Peyer's patch (tissue), 4 donors: ENCODE results near the gene TRAPPC11. TPM values are rescaled to one million over a fixed set of nuclear protein-coding genes. Genes with fewer than 3 reads are reported as not detected.

Experiments
- DNase-seq, 3 donors: peaks; one replicate each; pipeline ENCODE4 v3.0.0-alpha.2; 2017 to 2019
- H3K27ac ChIP-seq, 4 donors: fragments of 200-600 bp; sonication (generic); one replicate each; pipeline ENCODE4 v1.5.1; 2016 to 2019
- H3K27me3 ChIP-seq, 2 donors: fragments of 200-600 bp; sonication (generic); one replicate each; pipeline ENCODE4 v1.5.1; 2019
- H3K36me3 ChIP-seq, 3 donors: fragments of 200-600 bp; sonication (generic); one replicate each; pipeline ENCODE4 v1.5.1; 2016 to 2019
- H3K4me1 ChIP-seq, 4 donors: fragments of 200-600 bp; sonication (generic); one replicate each; pipeline ENCODE4 v1.5.1; 2016 to 2019
- H3K4me3 ChIP-seq, 4 donors: fragments of 200-600 bp; sonication (generic); 1 replicate in 3 of 4; 2 replicates in 1 of 4; pipeline ENCODE4 v1.5.1; 2016 to 2019; ENCODE audit warnings: mild to moderate bottlenecking in 1 of 4
- H3K9me3 ChIP-seq, 4 donors: fragments of 200-600 bp; sonication (generic); one replicate each; pipeline ENCODE4 v1.5.1; 2016 to 2019; ENCODE audit warnings: mild to moderate bottlenecking in 1 of 4
- CTCF ChIP-seq, 6 experiments: fragments of 450-650 bp in 4 of 6; fragments of 200-600 bp in 2 of 6; sonication (generic) in 1 of 6; IDR thresholded peaks; one replicate each; pipeline ENCODE4 v1.5.1; 2017 to 2019; ENCODE audit warnings: antibody characterized with exemption in 6 of 6, mild to moderate bottlenecking in 3 of 6, moderate library complexity in 1 of 6
- POLR2A ChIP-seq, 2 donors: fragments of 450-650 bp; IDR thresholded peaks; one replicate each; pipeline ENCODE4 v1.5.1; 2017; ENCODE audit warnings: antibody characterized with exemption in 2 of 2, mild to moderate bottlenecking in 2 of 2, moderate library complexity in 2 of 2
- total RNA-seq, 4 donors: library from RNA; depleted of rRNA; stranded (reverse); fragments of >200 nt; gene quantifications; one replicate each; pipeline ENCODE4 v1.1.0, GENCODE V29; 2016

TRAPPC11 gene
- total RNA-seq, 4 donors from 2014 or later = 38.0 to 60.1 (median 52.8) TPM

GRCh38 chr4:183729069-183729406 lies 69.9 kb downstream of the TRAPPC11 start:
- no peak overlapping the region for H3K27ac ChIP-seq

GRCh38 chr4:183729430-183730328 lies 70.6 kb downstream of the TRAPPC11 start:
- Histone ChIP-seq H3K36me3 (no peaks in the 10 kb centered on the region), H3K4me3 (no peak overlapping the region), H3K4me1 (no peaks in the 10 kb centered on the region), H3K9me3 (no peaks in the 10 kb centered on the region), H3K27me3 (no peaks in the 10 kb centered on the region), H3K27ac (no peak overlapping the region)
- TF ChIP-seq CTCF (IDR thresholded peaks at IDR 0.05) (no peak), POLR2A (IDR thresholded peaks at IDR 0.05) (no peak)
- DNase-seq = no peak

More at GRCh38 chr4:183729069-183729406, 69.9 kb downstream of the TRAPPC11 start:
- Histone ChIP-seq H3K36me3 (no peaks in the 10 kb centered on the region), H3K4me1 (no peaks in the 10 kb centered on the region), H3K27me3 (no peaks in the 10 kb centered on the region), H3K4me3 (no peak overlapping the region), H3K9me3 (no peaks in the 10 kb centered on the region)
- no peak for DNase-seq
- TF ChIP-seq CTCF (IDR thresholded peaks at IDR 0.05) = no peak
- TF ChIP-seq POLR2A (IDR thresholded peaks at IDR 0.05) = no peak

GRCh38 chr4:183732296-183732695 lies 73.2 kb downstream of the TRAPPC11 start:
- no peaks in the 10 kb centered on the region for H3K4me1 ChIP-seq
- no peaks in the 10 kb centered on the region for H3K36me3 ChIP-seq
- no peak for DNase-seq
- no peak overlapping the region for H3K27ac ChIP-seq
- no peak overlapping the region for H3K4me3 ChIP-seq
- TF ChIP-seq CTCF (IDR thresholded peaks at IDR 0.05) = no peak
- TF ChIP-seq POLR2A (IDR thresholded peaks at IDR 0.05) = no peak
- no peaks in the 10 kb centered on the region for H3K27me3 ChIP-seq
- no peaks in the 10 kb centered on the region for H3K9me3 ChIP-seq

GRCh38 chr4:183733181-183733580 lies 74.1 kb downstream of the TRAPPC11 start:
- DNase-seq = no peak
- Histone ChIP-seq H3K27ac (no peak overlapping the region), H3K4me3 (no peak overlapping the region), H3K36me3 (no peaks in the 10 kb centered on the region), H3K9me3 (no peaks in the 10 kb centered on the region), H3K27me3 (no peaks in the 10 kb centered on the region), H3K4me1 (no peaks in the 10 kb centered on the region)
- no peak for TF ChIP-seq POLR2A (IDR thresholded peaks at IDR 0.05)
- TF ChIP-seq CTCF (IDR thresholded peaks at IDR 0.05) = no peak

GRCh38 chr4:183738081-183738673 lies 79.1 kb downstream of the TRAPPC11 start:
- H3K4me1 ChIP-seq = no peaks in the 10 kb centered on the region
- TF ChIP-seq CTCF (IDR thresholded peaks at IDR 0.05) = no peak
- TF ChIP-seq POLR2A (IDR thresholded peaks at IDR 0.05) = no peak

More at GRCh38 chr4:183738081-183738673, 79.1 kb downstream of the TRAPPC11 start:
- Histone ChIP-seq H3K36me3 (no peaks in the 10 kb centered on the region), H3K27me3 (no peaks in the 10 kb centered on the region), H3K27ac (no peak overlapping the region), H3K4me3 (no peak overlapping the region), H3K9me3 (no peaks in the 10 kb centered on the region)
- no peak for DNase-seq
